ENCODE measurements around the gene NME8.

The NME8 gene

GRCh38 chr7:37943905-37944736, 95.7 kb downstream of the NME8 start:
- no peak for DNase-seq

- no peak for DNase-seq
These were observed 96.3 kb downstream of the NME8 start for GRCh38 chr7:37944737-37945054.

GRCh38 chr7:37945336-37945735, 96.9 kb downstream of the NME8 start:
- no peak for DNase-seq

- DNase-seq: no peak
These were observed 98.9 kb downstream of the NME8 start for GRCh38 chr7:37947138-37947940.

GRCh38 chr7:37947941-37948210, 99.5 kb downstream of the NME8 start:
- DNase-seq: no peak
